SH-SY5Y (cell line): ENCODE measurements around the gene SLC25A1.

ENCODE experiments used
- GATA2 ChIP-seq: IDR thresholded peaks from 2 replicates; pipeline ENCODE4 v1.6.1; 2011; ENCODE audit warnings: mild to moderate bottlenecking, low read depth, low read length
- GATA3 ChIP-seq: IDR thresholded peaks from 2 replicates; pipeline ENCODE4 v1.6.1; 2011; ENCODE audit warnings: low read depth, mild to moderate bottlenecking, low read length, moderate library complexity

GRCh38 chr22:19213442-19214077 is 35.0 kb upstream of the SLC25A1 start:
- TF ChIP-seq GATA2 (no peak), GATA3 (no peak)
